Fibroblast of lung (primary cell): ENCODE data around the gene VPS50. TPM values are rescaled to one million over a fixed set of nuclear protein-coding genes. Genes with fewer than 3 reads are reported as not detected.

Source experiments
- DNase-seq, 2 donors: peaks; one replicate each; pipeline versions ENCODE4 v3.0.0 to v3.0.0-alpha.2; 2010; ENCODE audit warnings: low read depth in 2 of 2
- H2AFZ ChIP-seq: 2 replicates; pipeline ENCODE4 v1.5.1; 2012; ENCODE audit warnings: low read length, control low read depth, inconsistent platforms
- H3K27ac ChIP-seq: 2 replicates; pipeline ENCODE4 v1.5.1; 2011; ENCODE audit warnings: low read length, control low read depth; ENCODE audit not compliant: insufficient read depth
- H3K27me3 ChIP-seq: 2 replicates; pipeline ENCODE4 v1.5.1; 2011; ENCODE audit warnings: mild to moderate bottlenecking, low read length; ENCODE audit not compliant: control insufficient read depth, insufficient read depth
- H3K36me3 ChIP-seq: 2 replicates; pipeline ENCODE4 v1.5.1; 2011; ENCODE audit warnings: low read length; ENCODE audit not compliant: control insufficient read depth, insufficient read depth
- H3K4me1 ChIP-seq: 2 replicates; pipeline ENCODE4 v1.5.1; 2011; ENCODE audit warnings: low read length; ENCODE audit not compliant: control insufficient read depth, insufficient read depth; ENCODE audit errors: extremely low read depth
- H3K4me2 ChIP-seq: 2 replicates; pipeline ENCODE4 v1.5.1; 2011; ENCODE audit warnings: low read length, control low read depth; ENCODE audit not compliant: insufficient read depth; ENCODE audit errors: extremely low read depth
- H3K4me3 ChIP-seq, 4 experiments: fragments of 200-600 bp in 1 of 4; sonication (generic) in 1 of 4; replicated peaks in 1 of 4; 2 replicates each; pipeline ENCODE4 v1.5.1; 2011 to 2016; ENCODE audit warnings: low read length in 4 of 4, low read depth in 3 of 4, mild to moderate bottlenecking in 3 of 4, control low read depth in 2 of 4, inconsistent platforms in 1 of 4, mixed read lengths in 1 of 4; ENCODE audit not compliant: insufficient read depth in 1 of 4; ENCODE audit errors: control extremely low read depth in 1 of 4
- H3K79me2 ChIP-seq: 2 replicates; pipeline ENCODE4 v1.5.1; 2012; ENCODE audit warnings: mild to moderate bottlenecking, low read length, inconsistent platforms; ENCODE audit not compliant: control insufficient read depth, insufficient read depth
- H3K9ac ChIP-seq: 2 replicates; pipeline ENCODE4 v1.5.1; 2011; ENCODE audit warnings: mild to moderate bottlenecking, low read length, control low read depth; ENCODE audit not compliant: insufficient read depth
- H3K9me3 ChIP-seq: 2 replicates; pipeline ENCODE4 v1.5.1; 2012; ENCODE audit warnings: low read depth, low read length; ENCODE audit not compliant: control insufficient read depth, insufficient read depth
- H4K20me1 ChIP-seq: 2 replicates; pipeline ENCODE4 v1.5.1; 2011; ENCODE audit warnings: low read length; ENCODE audit not compliant: control insufficient read depth, insufficient read depth; ENCODE audit errors: extremely low read depth
- EZH2 ChIP-seq: IDR thresholded peaks from 2 replicates; pipeline ENCODE4 v1.5.1; 2012; ENCODE audit warnings: low read length, control low read depth, mild to moderate bottlenecking; ENCODE audit errors: missing control alignments
- polyA plus RNA-seq, 2 donors: library from polyadenylated mRNA; depleted of rRNA in 1 of 2; stranded (reverse) in 1 of 2; unstranded in 1 of 2; fragments of >200 nt; gene quantifications; 2 replicates each; pipeline ENCODE4 v1.2.1, GENCODE V29; 2011 to 2012; ENCODE audit warnings: missing spikeins in 1 of 2
- total RNA-seq: library from RNA; depleted of rRNA; stranded (reverse); fragments of >200 nt; gene quantifications from 2 replicates; pipeline ENCODE4 v1.2.1, GENCODE V29; 2014
- TF ChIP-seq, protein P1 (sequence below), 2 donors: IDR thresholded peaks in 1 of 2; conservative IDR thresholded peaks in 1 of 2; 1 replicate in 1 of 2; 2 replicates in 1 of 2; pipeline ENCODE4 v1.5.1; 2011 to 2012; ENCODE audit warnings: low read length in 2 of 2, control low read depth in 1 of 2, inconsistent platforms in 1 of 2, low read depth in 1 of 2, mild to moderate bottlenecking in 1 of 2

The VPS50 gene
- total and polyA plus RNA-seq, 2 donors (not counting 1 experiment from before 2014, with no cell fraction given) = 16.1 to 46.4 TPM

- H3K9me3 ChIP-seq = no peaks in the 10 kb centered on the region
- H3K4me2 ChIP-seq = no peak overlapping the region
- H4K20me1 ChIP-seq = no peaks in the 10 kb centered on the region
- H2AFZ ChIP-seq = no peak overlapping the region
- no peak overlapping the region for H3K27ac ChIP-seq
- H3K79me2 ChIP-seq = peaks cover 15% of the 10 kb centered on the region
- no peaks in the 10 kb centered on the region for H3K36me3 ChIP-seq
- TF ChIP-seq, protein P1, sequence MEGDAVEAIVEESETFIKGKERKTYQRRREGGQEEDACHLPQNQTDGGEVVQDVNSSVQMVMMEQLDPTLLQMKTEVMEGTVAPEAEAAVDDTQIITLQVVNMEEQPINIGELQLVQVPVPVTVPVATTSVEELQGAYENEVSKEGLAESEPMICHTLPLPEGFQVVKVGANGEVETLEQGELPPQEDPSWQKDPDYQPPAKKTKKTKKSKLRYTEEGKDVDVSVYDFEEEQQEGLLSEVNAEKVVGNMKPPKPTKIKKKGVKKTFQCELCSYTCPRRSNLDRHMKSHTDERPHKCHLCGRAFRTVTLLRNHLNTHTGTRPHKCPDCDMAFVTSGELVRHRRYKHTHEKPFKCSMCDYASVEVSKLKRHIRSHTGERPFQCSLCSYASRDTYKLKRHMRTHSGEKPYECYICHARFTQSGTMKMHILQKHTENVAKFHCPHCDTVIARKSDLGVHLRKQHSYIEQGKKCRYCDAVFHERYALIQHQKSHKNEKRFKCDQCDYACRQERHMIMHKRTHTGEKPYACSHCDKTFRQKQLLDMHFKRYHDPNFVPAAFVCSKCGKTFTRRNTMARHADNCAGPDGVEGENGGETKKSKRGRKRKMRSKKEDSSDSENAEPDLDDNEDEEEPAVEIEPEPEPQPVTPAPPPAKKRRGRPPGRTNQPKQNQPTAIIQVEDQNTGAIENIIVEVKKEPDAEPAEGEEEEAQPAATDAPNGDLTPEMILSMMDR (conservative IDR thresholded peaks at IDR 0.05 in 1 of 2, IDR thresholded peaks at IDR 0.05 in 1 of 2; ENCODE audit: low read depth in 1 of 2, low read length in 2 of 2) = no peak
- no peak for TF ChIP-seq EZH2
- no peak for DNase-seq
- no peak overlapping the region for H3K9ac ChIP-seq
- H3K4me1 ChIP-seq = no peaks in the 10 kb centered on the region
- H3K4me3 ChIP-seq = no peak overlapping the region
- H3K27me3 ChIP-seq = no peaks in the 10 kb centered on the region
These were observed 3.4 kb downstream of the VPS50 start for GRCh38 chr7:93235541-93235940.

DNA sequence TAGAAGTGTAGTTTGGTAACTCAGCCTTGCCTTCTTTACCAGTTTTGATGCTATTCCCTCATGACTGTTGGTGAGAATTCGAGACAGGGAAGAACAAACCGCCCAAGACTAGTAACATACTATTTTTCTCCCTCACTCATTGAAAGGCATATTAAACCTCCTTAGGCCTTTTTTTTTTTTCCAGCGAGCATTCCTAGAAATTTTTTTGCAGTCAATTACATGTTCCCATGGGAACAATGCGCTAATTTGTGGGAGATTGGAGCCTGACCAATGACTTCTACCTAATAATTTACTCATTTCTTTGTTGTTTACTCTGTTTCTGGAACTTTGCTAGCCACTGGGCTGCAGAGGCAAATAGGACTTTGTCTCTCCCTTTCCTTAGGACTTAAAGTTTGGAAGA, 6.0 kb downstream of the VPS50 start:
- H3K9me3 ChIP-seq = no peaks in the 10 kb centered on the region
- no peak overlapping the region for H2AFZ ChIP-seq
- H3K4me2 ChIP-seq = no peak overlapping the region
- H3K27me3 ChIP-seq = no peaks in the 10 kb centered on the region
- no peaks in the 10 kb centered on the region for H3K4me1 ChIP-seq
- H3K79me2 ChIP-seq = peaks cover 7% of the 10 kb centered on the region
- no peak for DNase-seq
- no peak overlapping the region for H3K27ac ChIP-seq
- no peaks in the 10 kb centered on the region for H3K36me3 ChIP-seq
- no peaks in the 10 kb centered on the region for H4K20me1 ChIP-seq
- H3K4me3 ChIP-seq = no peak overlapping the region
- H3K9ac ChIP-seq = no peak overlapping the region
- TF ChIP-seq, protein P1 (conservative IDR thresholded peaks at IDR 0.05 in 1 of 2, IDR thresholded peaks at IDR 0.05 in 1 of 2; ENCODE audit: low read depth in 1 of 2, low read length in 2 of 2) = no peak
- TF ChIP-seq EZH2 = no peak

DNA sequence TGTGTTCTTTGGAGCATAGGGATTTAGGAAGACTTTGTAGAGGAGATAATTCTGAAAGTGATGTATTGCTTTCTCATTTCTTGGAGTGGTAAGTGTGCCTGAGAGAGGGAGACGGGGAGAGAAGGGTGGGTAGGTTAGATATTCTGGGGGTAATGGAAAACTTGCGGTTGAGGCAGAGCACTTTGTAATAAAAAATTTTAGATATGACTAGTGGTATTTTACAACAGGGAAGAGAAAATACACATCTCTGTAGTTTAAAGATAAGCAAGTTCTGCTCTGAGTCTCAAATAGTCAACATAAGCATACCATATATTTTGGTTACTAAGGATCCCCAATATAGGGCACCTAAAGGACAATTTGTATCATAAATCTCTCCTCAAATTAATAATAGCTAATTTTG, 6.6 kb downstream of the VPS50 start:
- Histone ChIP-seq H4K20me1 (no peaks in the 10 kb centered on the region), H2AFZ (no peak overlapping the region), H3K79me2 (peaks cover 2% of the 10 kb centered on the region), H3K27ac (no peak overlapping the region), H3K36me3 (no peaks in the 10 kb centered on the region), H3K4me1 (no peaks in the 10 kb centered on the region), H3K4me3 (no peak overlapping the region), H3K27me3 (no peaks in the 10 kb centered on the region), H3K9me3 (no peaks in the 10 kb centered on the region), H3K9ac (no peak overlapping the region), H3K4me2 (no peak overlapping the region)
- DNase-seq = no peak
- TF ChIP-seq EZH2 = no peak
- TF ChIP-seq, protein P1 (conservative IDR thresholded peaks at IDR 0.05 in 1 of 2, IDR thresholded peaks at IDR 0.05 in 1 of 2; ENCODE audit: low read depth in 1 of 2, low read length in 2 of 2) = no peak
